Stimulated activated effector memory CD8-positive, alpha-beta T cell treated with anti-CD3 and anti-CD28 coated beads, Interleukin-12 subunit alpha, Interleukin-12 subunit beta, amount 100 ng/mL, for 72 hours (primary cell): ENCODE results near the gene FBXO3.
"Not testable (repeated sequence)": the region's sequence is repeated elsewhere in the genome, so short reads cannot be mapped to it uniquely, and the experiment has no call there.

Experiments
- ATAC-seq: fragments of 150-1000 bp; cut with Tn5 transposase; 2 replicates; pipeline ENCODE4 v1.10.0; 2021
- DNase-seq, 2 donors: peaks; one replicate each; pipeline ENCODE4 v3.0.0; 2021 to 2022; ENCODE audit warnings: low spot score in 2 of 2
- H3K27ac Mint-ChIP-seq: one replicate; pipeline ENCODE4 v1.8.0; 2022; ENCODE audit warnings: mild to moderate bottlenecking, mixed read lengths
- H3K36me3 Mint-ChIP-seq: one replicate; pipeline ENCODE4 v1.8.0; 2022; ENCODE audit warnings: mild to moderate bottlenecking, mixed read lengths
- H3K4me1 Mint-ChIP-seq: one replicate; pipeline ENCODE4 v1.8.0; 2022; ENCODE audit warnings: mixed read lengths
- H3K4me3 Mint-ChIP-seq: one replicate; pipeline ENCODE4 v1.8.0; 2022; ENCODE audit warnings: mild to moderate bottlenecking, mixed read lengths
- H3K9me3 Mint-ChIP-seq: one replicate; pipeline ENCODE4 v1.8.0; 2022; ENCODE audit warnings: mixed read lengths

The FBXO3 gene

GRCh38 chr11:33743291-33743690 is 31.0 kb downstream of the FBXO3 start:
- ATAC-seq (no peak), DNase-seq (no peak)
- Mint-ChIP-seq H3K27ac (no peak overlapping the region), H3K4me1 (no peaks in the 10 kb centered on the region), H3K9me3 (no peaks in the 10 kb centered on the region), H3K4me3 (no peak overlapping the region), H3K36me3 (peaks cover 52% of the 10 kb centered on the region)

- Mint-ChIP-seq H3K27ac (no peak overlapping the region), H3K4me3 (no peak overlapping the region), H3K4me1 (no peaks in the 10 kb centered on the region), H3K36me3 (peaks cover 43% of the 10 kb centered on the region), H3K9me3 (no peaks in the 10 kb centered on the region)
- ATAC-seq (no peak), DNase-seq (no peak)
These were observed 32.0 kb downstream of the FBXO3 start for GRCh38 chr11:33742249-33742851.

- Mint-ChIP-seq H3K9me3 (no peaks in the 10 kb centered on the region), H3K4me3 (no peak overlapping the region), H3K36me3 (peaks cover 37% of the 10 kb centered on the region), H3K4me1 (peaks cover 4% of the 10 kb centered on the region), H3K27ac (no peak overlapping the region)
- DNase-seq (no peak), ATAC-seq (no peak)
These were observed 32.5 kb downstream of the FBXO3 start for GRCh38 chr11:33741806-33742205.

GRCh38 chr11:33737362-33737821 is 36.9 kb downstream of the FBXO3 start:
- Mint-ChIP-seq H3K9me3 (no peaks in the 10 kb centered on the region), H3K27ac (no peak overlapping the region), H3K36me3 (peaks cover 23% of the 10 kb centered on the region), H3K4me3 (no peak overlapping the region), H3K4me1 (peaks cover 35% of the 10 kb centered on the region)
- DNase-seq (no peak), ATAC-seq (peak; percentile 29)

- H3K27ac Mint-ChIP-seq: peak within 1 kb of the TSS; percentile 83
- H3K36me3 Mint-ChIP-seq: peaks cover 23% of the 10 kb centered on the region
- ATAC-seq (peak; percentile 63), DNase-seq (peak; percentile 62 to 81)
- peaks cover 44% of the 10 kb centered on the region for H3K4me1 Mint-ChIP-seq
- peak within 1 kb of the TSS; percentile 80 for H3K4me3 Mint-ChIP-seq
- no peaks in the 10 kb centered on the region for H3K9me3 Mint-ChIP-seq
These were observed 38.0 kb downstream of the FBXO3 start, which contains the start of gene CD59 for GRCh38 chr11:33736148-33736812. Gene CD59, minus strand, starts transcription at chr11:33736423. Its CDS starts 13,978 bp downstream, at chr11:33722445.

- ATAC-seq (peak; percentile 66), DNase-seq (peak in 1 of 2 donors; percentile 77)
- peaks cover 23% of the 10 kb centered on the region for H3K36me3 Mint-ChIP-seq
- H3K9me3 Mint-ChIP-seq: no peaks in the 10 kb centered on the region
- peak overlapping the region; percentile 83 for H3K27ac Mint-ChIP-seq
- peaks cover 50% of the 10 kb centered on the region for H3K4me1 Mint-ChIP-seq
- H3K4me3 Mint-ChIP-seq: peak overlapping the region; percentile 80
These were observed 38.8 kb downstream of the FBXO3 start for GRCh38 chr11:33735271-33736147.

- peak overlapping the region; percentile 80 for H3K4me3 Mint-ChIP-seq
- DNase-seq (no peak), ATAC-seq (no peak)
- H3K4me1 Mint-ChIP-seq: peaks cover 50% of the 10 kb centered on the region
- H3K27ac Mint-ChIP-seq: peak overlapping the region; percentile 83
- no peaks in the 10 kb centered on the region for H3K9me3 Mint-ChIP-seq
- H3K36me3 Mint-ChIP-seq: peaks cover 23% of the 10 kb centered on the region
These were observed 39.7 kb downstream of the FBXO3 start for GRCh38 chr11:33734441-33735270.

GRCh38 chr11:33733980-33734379 is 40.3 kb downstream of the FBXO3 start:
- no peaks in the 10 kb centered on the region for H3K9me3 Mint-ChIP-seq
- H3K4me1 Mint-ChIP-seq: peaks cover 50% of the 10 kb centered on the region
- DNase-seq: no peak
- peak overlapping the region; percentile 80 for H3K4me3 Mint-ChIP-seq
- ATAC-seq: no peak
- H3K36me3 Mint-ChIP-seq: peaks cover 23% of the 10 kb centered on the region
- no peak overlapping the region for H3K27ac Mint-ChIP-seq

- H3K9me3 Mint-ChIP-seq: no peaks in the 10 kb centered on the region
- H3K4me1 Mint-ChIP-seq: peaks cover 47% of the 10 kb centered on the region
- H3K4me3 Mint-ChIP-seq: peak overlapping the region; percentile 17
- H3K36me3 Mint-ChIP-seq: peaks cover 23% of the 10 kb centered on the region
- no peak overlapping the region for H3K27ac Mint-ChIP-seq
- DNase-seq (peak in 1 of 2 donors; percentile 72), ATAC-seq (peak; percentile 85)
These were observed 42.4 kb downstream of the FBXO3 start for GRCh38 chr11:33731723-33732531.

GRCh38 chr11:33730716-33731115 is 43.6 kb downstream of the FBXO3 start:
- ATAC-seq (no peak), DNase-seq (no peak)
- peaks cover 50% of the 10 kb centered on the region for H3K4me1 Mint-ChIP-seq
- no peaks in the 10 kb centered on the region for H3K9me3 Mint-ChIP-seq
- H3K36me3 Mint-ChIP-seq: peaks cover 14% of the 10 kb centered on the region
- H3K4me3 Mint-ChIP-seq: no peak overlapping the region
- no peak overlapping the region for H3K27ac Mint-ChIP-seq

GRCh38 chr11:33729072-33729664 is 45.2 kb downstream of the FBXO3 start:
- DNase-seq, H3K36me3 Mint-ChIP-seq, H3K9me3 Mint-ChIP-seq, H3K27ac Mint-ChIP-seq, ATAC-seq, H3K4me3 Mint-ChIP-seq: not testable (repeated sequence)
- H3K4me1 Mint-ChIP-seq: peaks cover 45% of the 10 kb centered on the region

GRCh38 chr11:33727539-33727938 is 46.8 kb downstream of the FBXO3 start:
- not testable (repeated sequence) for H3K4me3 Mint-ChIP-seq, DNase-seq, H3K27ac Mint-ChIP-seq, H3K9me3 Mint-ChIP-seq, ATAC-seq, H3K36me3 Mint-ChIP-seq
- peaks cover 52% of the 10 kb centered on the region for H3K4me1 Mint-ChIP-seq

- Mint-ChIP-seq H3K9me3 (no peaks in the 10 kb centered on the region), H3K36me3 (peaks cover 21% of the 10 kb centered on the region), H3K4me3 (no peak overlapping the region), H3K27ac (no peak overlapping the region), H3K4me1 (peaks cover 50% of the 10 kb centered on the region)
- DNase-seq (no peak), ATAC-seq (no peak)
These were observed 48.8 kb downstream of the FBXO3 start for GRCh38 chr11:33725496-33725895.

- DNase-seq (no peak), ATAC-seq (no peak)
- Mint-ChIP-seq H3K9me3 (no peaks in the 10 kb centered on the region), H3K27ac (peak overlapping the region; percentile 34), H3K4me3 (no peak overlapping the region), H3K36me3 (peaks cover 30% of the 10 kb centered on the region), H3K4me1 (peaks cover 50% of the 10 kb centered on the region)
These were observed 49.7 kb downstream of the FBXO3 start for GRCh38 chr11:33724644-33725035.
